Hepatocyte (in vitro differentiated cells): ENCODE measurements around the gene OR52D1.

Source experiments
- CTCF ChIP-seq: fragments of 200-600 bp; sonication (generic); IDR thresholded peaks from 2 replicates; pipeline ENCODE4 v1.5.1; 2016; ENCODE audit warnings: antibody characterized with exemption, mild to moderate bottlenecking; ENCODE audit not compliant: poor library complexity
- EZH2 ChIP-seq: fragments of 200-600 bp; sonication (generic); IDR thresholded peaks from 2 replicates; pipeline ENCODE4 v1.6.1; 2016; ENCODE audit warnings: antibody characterized with exemption, mild to moderate bottlenecking, borderline replicate concordance

GRCh38 chr11:5467527-5467926, 21.0 kb upstream of the OR52D1 start:
- TF ChIP-seq EZH2 (no peak), CTCF (no peak)
